Adrenal gland (tissue), 12 donors: ENCODE measurements around the gene HECA. TPM values are rescaled to one million over a fixed set of nuclear protein-coding genes. Genes with fewer than 3 reads are reported as not detected.
"Not testable (repeated sequence)": the region's sequence is repeated elsewhere in the genome, so short reads cannot be mapped to it uniquely, and the experiment has no call there.

Experiments
- DNase-seq, 7 donors: peaks; one replicate each; pipeline ENCODE4 v3.0.0-alpha.2; 2019 to 2020
- H3K27ac ChIP-seq, 5 donors: fragments of 200-600 bp; sonication (generic) in 4 of 5; 1 replicate in 3 of 5; 2 replicates in 2 of 5; pipeline versions ENCODE4 v1.5.1 to v1.8.0; 2016 to 2020; ENCODE audit warnings: mild to moderate bottlenecking in 1 of 5
- H3K27me3 ChIP-seq: fragments of 200-600 bp; 2 replicates; pipeline ENCODE4 v1.8.0; 2021
- H3K36me3 ChIP-seq, 2 donors: fragments of 200-600 bp; replicated peaks in 1 of 2; 1 replicate in 1 of 2; 2 replicates in 1 of 2; pipeline versions ENCODE4 v1.5.1 to v1.8.0; 2018 to 2022
- H3K4me1 ChIP-seq, 2 donors: fragments of 200-600 bp; replicated peaks in 1 of 2; 1 replicate in 1 of 2; 2 replicates in 1 of 2; pipeline versions ENCODE4 v1.5.1 to v1.8.0; 2018 to 2021
- H3K4me3 ChIP-seq, 4 donors: fragments of 200-600 bp; sonication (generic) in 3 of 4; one replicate each; pipeline ENCODE4 v1.5.1; 2016 to 2018
- H3K9me3 ChIP-seq, 3 donors: fragments of 200-600 bp; sonication (generic) in 1 of 3; replicated peaks in 1 of 3; 1 replicate in 2 of 3; 2 replicates in 1 of 3; pipeline versions ENCODE4 v1.5.1 to v1.8.0; 2016 to 2021
- CTCF ChIP-seq, 6 experiments: fragments of 450-650 bp in 4 of 6; fragments of 200-600 bp in 2 of 6; sonication (generic) in 1 of 6; IDR thresholded peaks; 1 replicate in 5 of 6; 2 replicates in 1 of 6; pipeline versions ENCODE4 v1.5.1 to v1.8.0; 2016 to 2021; ENCODE audit warnings: antibody characterized with exemption in 6 of 6, mild to moderate bottlenecking in 2 of 6, moderate library complexity in 1 of 6
- POLR2A ChIP-seq, 2 donors: fragments of 450-650 bp; IDR thresholded peaks; one replicate each; pipeline ENCODE4 v1.6.1; 2017; ENCODE audit warnings: antibody characterized with exemption in 2 of 2, mild to moderate bottlenecking in 2 of 2, moderate library complexity in 1 of 2
- WGBS, 4 donors: extraction: QIAGEN DNeasy Blood & Tissue Kit in 2 of 4; methylation state at CpG; one replicate each; pipeline versions ENCODE4 v1.1.5 to v1.1.7; 2013 to 2017; 5-methylcytosine and 5-hydroxymethylcytosine counted together
- intact Hi-C, 2 donors: fragments of 100-400 bp; cut with DNase I; formaldehyde crosslinking; loops; one replicate each; pipeline versions ENCODE4 v1.14.1 to v1.15.0; 2022 to 2023
- polyA plus RNA-seq, 3 donors: library from polyadenylated mRNA; stranded (reverse); fragments of 200-250 nt in 2 of 3; fragments of 350-450 nt in 1 of 3; fragmentation: Illumina TruSeq in 1 of 3; extraction: RNeasy Lipid Tissue Mini Kit (QIAGEN cat#74804) in 1 of 3; gene quantifications; one replicate each; pipeline ENCODE4 v1.2.3, GENCODE V29; 2013 to 2014
- total RNA-seq, 9 donors: library from RNA; depleted of rRNA in 4 of 9; stranded (reverse); fragments of >200 nt in 4 of 9; fragments of 120-200 nt in 1 of 9; fragmentation: NEBNext Ultra II Directional in 1 of 9; extraction: Animal tissue kit (Norgen Biotek cat#: 25700) in 1 of 9; gene quantifications; one replicate each; pipeline versions ENCODE4 v1.1.0 to v1.2.4, GENCODE V29; 2013 to 2023
- donor health status: healthy with polysubstance abuse.
- donor health status: Bipolar disorder and iron deficiency.
- donor health status: DM: yes; HTN: yes; CAD: no.
- donor health status: DM: no; HTN: no; CAD: no.
- donor health status: DM: no; HTN: no; CAD: no.
- donor health status: DM: yes; HTN: yes; CAD: no.

The HECA gene
- total and polyA plus RNA-seq, 12 donors, result 6.5 to 30.0 (median 21.0) TPM

- Histone ChIP-seq H3K27me3 (no peaks in the 10 kb centered on the region), H3K36me3 (no peaks in the 10 kb centered on the region), H3K4me1 (no peaks in the 10 kb centered on the region), H3K4me3 (no peak overlapping the region), H3K9me3 (no peaks in the 10 kb centered on the region), H3K27ac (no peak overlapping the region)
- DNase-seq, result no peak
- intact Hi-C loops, result no loop called here
- 73 to 87% (median 82%) methylated on average over 3 of the region's 3 CpGs for WGBS, 4 donors
- no peak for TF ChIP-seq POLR2A (IDR thresholded peaks at IDR 0.05)
- no peak for TF ChIP-seq CTCF (IDR thresholded peaks at IDR 0.05)
Observed at GRCh38 chr6:139119552-139119951, 15.3 kb upstream of the HECA start.

GRCh38 chr6:139122823-139123222, 12.1 kb upstream of the HECA start:
- H3K27me3 ChIP-seq, H3K27ac ChIP-seq, DNase-seq, H3K4me3 ChIP-seq, intact Hi-C loops, H3K9me3 ChIP-seq, H3K36me3 ChIP-seq: not testable (repeated sequence)
- H3K4me1 ChIP-seq, result peaks cover 11% of the 10 kb centered on the region in 2 donors
- 60 to 82% (median 75%) methylated on average over 3 of the region's 3 CpGs for WGBS, 4 donors

- Histone ChIP-seq H3K36me3 (no peaks in the 10 kb centered on the region), H3K4me3 (no peak overlapping the region), H3K9me3 (no peaks in the 10 kb centered on the region), H3K4me1 (peaks cover 11% of the 10 kb centered on the region in 2 donors), H3K27me3 (no peaks in the 10 kb centered on the region), H3K27ac (peak overlapping the region in 3 of 5 donors; percentile 19 to 50 (median 29))
- WGBS, 4 donors, result 32 to 42% (median 38%) methylated on average over 8 of the region's 8 CpGs
- intact Hi-C loops, result loop anchor here in 1 of 2 donors (5.0 kb wide), 1 partner anchor 237 kb away; no protein-coding TSS in a partner anchor
- DNase-seq, result peak; percentile 55 to 89 (median 77)
- TF ChIP-seq CTCF (IDR thresholded peaks at IDR 0.05), result peak in 4 of 6 experiments; percentile 36 to 52 (median 47)
- TF ChIP-seq POLR2A (IDR thresholded peaks at IDR 0.05), result no peak
Observed at GRCh38 chr6:139124887-139125672, 9.8 kb upstream of the HECA start.

GRCh38 chr6:139126255-139126654, 8.6 kb upstream of the HECA start:
- intact Hi-C loops, result loop anchor here in 1 of 2 donors (5.0 kb wide), 1 partner anchor 236 kb away; no protein-coding TSS in a partner anchor
- DNase-seq, result peak in 6 of 7 donors; percentile 20 to 60 (median 40)
- H3K4me3 ChIP-seq, result no peak overlapping the region
- H3K4me1 ChIP-seq, result peaks cover 11% of the 10 kb centered on the region in 2 donors
- no peaks in the 10 kb centered on the region for H3K27me3 ChIP-seq
- no peaks in the 10 kb centered on the region for H3K36me3 ChIP-seq
- H3K27ac ChIP-seq, result peak overlapping the region in 2 of 5 donors; percentile 19 to 50
- WGBS, 4 donors, result 22 to 56% (median 36%) methylated on average over 3 of the region's 3 CpGs
- no peak for TF ChIP-seq CTCF (IDR thresholded peaks at IDR 0.05)
- TF ChIP-seq POLR2A (IDR thresholded peaks at IDR 0.05), result no peak
- H3K9me3 ChIP-seq, result no peaks in the 10 kb centered on the region
